22Rv1 (cell line): ENCODE measurements around the gene AATK.

Source experiments
- CTCF ChIP-seq: fragments of 450-650 bp; IDR thresholded peaks from 2 replicates; pipeline ENCODE4 v1.5.1; 2017; ENCODE audit warnings: mild to moderate bottlenecking
- ZFX ChIP-seq: fragments of 450-650 bp; IDR thresholded peaks from 2 replicates; pipeline ENCODE4 v1.6.1; 2017; ENCODE audit warnings: antibody characterized with exemption, borderline replicate concordance

- TF ChIP-seq CTCF (no peak), ZFX (no peak)
Measured at GRCh38 chr17:81209141-81209540, 43.1 kb upstream of the AATK start.
